Left kidney (tissue), 2 donors: Measurements from ENCODE around the gene SULT1C4. TPM values are rescaled to one million over a fixed set of nuclear protein-coding genes. Genes with fewer than 3 reads are reported as not detected.
"Not testable (repeated sequence)": the region's sequence is repeated elsewhere in the genome, so short reads cannot be mapped to it uniquely, and the experiment has no call there.

ENCODE experiments used
- DNase-seq: peaks from one replicate; pipeline ENCODE4 v3.0.0-alpha.2; 2013
- polyA plus RNA-seq: library from polyadenylated mRNA; unstranded; fragments of 120-200 nt; gene quantifications from one replicate; pipeline ENCODE4 v1.2.1, GENCODE V29; 2013; ENCODE audit not compliant: insufficient read length

SULT1C4 gene
- polyA plus RNA-seq, 1 donor, result 51.7 TPM

GRCh38 chr2:108412995-108413710, 35.4 kb downstream of the SULT1C4 start:
- no peak for DNase-seq

GRCh38 chr2:108413711-108414095, 35.9 kb downstream of the SULT1C4 start:
- no peak for DNase-seq

GRCh38 chr2:108414256-108414876, 36.6 kb downstream of the SULT1C4 start:
- DNase-seq, result no peak

GRCh38 chr2:108414945-108415344, 37.2 kb downstream of the SULT1C4 start:
- no peak for DNase-seq

- DNase-seq, result no peak
Observed at GRCh38 chr2:108417254-108417653, 39.5 kb downstream of the SULT1C4 start.

- no peak for DNase-seq
Observed at GRCh38 chr2:108418416-108418815, 40.7 kb downstream of the SULT1C4 start.

- no peak for DNase-seq
Observed at GRCh38 chr2:108423067-108423466, 45.3 kb downstream of the SULT1C4 start.

GRCh38 chr2:108423502-108424251, 45.9 kb downstream of the SULT1C4 start:
- DNase-seq, result no peak

GRCh38 chr2:108428286-108429009, 50.7 kb downstream of the SULT1C4 start:
- DNase-seq, result no peak

GRCh38 chr2:108435578-108435977, 57.8 kb downstream of the SULT1C4 start:
- DNase-seq, result not testable (repeated sequence)

GRCh38 chr2:108436976-108437375, 59.2 kb downstream of the SULT1C4 start:
- DNase-seq, result no peak

Other genes with a start within 250 kb of the SULT1C4 start
- gene SULT1C3, start 138.0 kb upstream of the SULT1C4 start, polyA plus RNA-seq, result 0.25 TPM
- 89.6 TPM for gene SULT1C2, start 89.1 kb upstream of the SULT1C4 start, polyA plus RNA-seq
- gene GCC2, start 71.3 kb downstream of the SULT1C4 start, polyA plus RNA-seq, result 70.0 TPM
- 57.1 TPM for gene LIMS1, start 156.5 kb downstream of the SULT1C4 start, polyA plus RNA-seq